ENCODE results near the gene OXSM.

OXSM gene

GRCh38 chr3:25789596-25790556 is at the start of gene OXSM:
OXSM (plus strand) TSS chr3:25790090; CDS start chr3:25791021, 931 bp downstream.
- DNase-seq = peak; percentile 82

GRCh38 chr3:25744470-25744869 is 45.4 kb upstream of the OXSM start:
- DNase-seq = no peak

GRCh38 chr3:25747033-25747432 is 42.9 kb upstream of the OXSM start:
- no peak for DNase-seq

GRCh38 chr3:25748189-25748588 is 41.7 kb upstream of the OXSM start:
- DNase-seq = no peak

GRCh38 chr3:25749031-25749581 is 40.8 kb upstream of the OXSM start:
- no peak for DNase-seq

- DNase-seq = no peak
Observed at GRCh38 chr3:25751048-25751447, 38.8 kb upstream of the OXSM start.

- DNase-seq = no peak
Observed at GRCh38 chr3:25751725-25752124, 38.2 kb upstream of the OXSM start.

GRCh38 chr3:25768851-25769250 is 21.0 kb upstream of the OXSM start:
- DNase-seq = no peak

- DNase-seq = no peak
Observed at GRCh38 chr3:25775936-25776335, 14.0 kb upstream of the OXSM start.

- no peak for DNase-seq
Observed at GRCh38 chr3:25780618-25781017, 9.3 kb upstream of the OXSM start.

GRCh38 chr3:25781145-25781757 is 8.6 kb upstream of the OXSM start:
- DNase-seq = no peak

GRCh38 chr3:25781758-25782594 is 7.9 kb upstream of the OXSM start:
- no peak for DNase-seq

- DNase-seq = no peak
Observed at GRCh38 chr3:25782636-25782937, 7.3 kb upstream of the OXSM start.

GRCh38 chr3:25782938-25783660 is 6.8 kb upstream of the OXSM start, which contains the start of gene NGLY1:
NGLY1 (minus strand) TSS chr3:25783443; CDS start chr3:25783390, 53 bp downstream.
- DNase-seq = peak; percentile 41

GRCh38 chr3:25783661-25784512 is 6.0 kb upstream of the OXSM start:
- DNase-seq = peak; percentile 24

- DNase-seq = no peak
Observed at GRCh38 chr3:25784971-25785370, 4.9 kb upstream of the OXSM start.

- no peak for DNase-seq
Observed at GRCh38 chr3:25785826-25786225, 4.1 kb upstream of the OXSM start.

GRCh38 chr3:25787689-25788088 is 2.2 kb upstream of the OXSM start:
- no peak for DNase-seq

- no peak for DNase-seq
Observed at GRCh38 chr3:25789209-25789595, 688 bp upstream of the OXSM start.

GRCh38 chr3:25801786-25802185 is 11.9 kb downstream of the OXSM start:
- no peak for DNase-seq

- DNase-seq = no peak
Observed at GRCh38 chr3:25803833-25804232, 13.9 kb downstream of the OXSM start.
